GM19324 (cell line): ENCODE results near the gene IL17RE.
A peak's percentile ranks its signal among the peaks of the same experiment; 100 is the strongest.
"Not testable (repeated sequence)": the region's sequence is repeated elsewhere in the genome, so short reads cannot be mapped to it uniquely, and the experiment has no call there.

Experiments used
- ATAC-seq: cut with Tn5 transposase; IDR thresholded peaks from one replicate; pipeline ENCODE4 v1.9.1; 2021; ENCODE audit warnings: mild to moderate bottlenecking, moderate library complexity; ENCODE audit not compliant: unreplicated experiment, low FRiP score

Gene IL17RE

GRCh38 chr3:9930804-9931418 lies 28.3 kb downstream of the IL17RE start:
- ATAC-seq = no peak

GRCh38 chr3:9932535-9932842 lies 29.8 kb downstream of the IL17RE start:
- ATAC-seq = no peak

GRCh38 chr3:9932843-9933560 lies 30.4 kb downstream of the IL17RE start:
- peak; percentile 64 for ATAC-seq

- ATAC-seq = peak; percentile 92
These were observed 31.1 kb downstream of the IL17RE start, which contains the start of gene CRELD1 for GRCh38 chr3:9933561-9934234. CRELD1 (plus strand) TSS chr3:9933834; CDS start chr3:9934439, 605 bp downstream.

- ATAC-seq = no peak
These were observed 31.6 kb downstream of the IL17RE start for GRCh38 chr3:9934235-9934621.

GRCh38 chr3:9934993-9935392 lies 32.3 kb downstream of the IL17RE start:
- ATAC-seq = no peak

- no peak for ATAC-seq
These were observed 33.4 kb downstream of the IL17RE start for GRCh38 chr3:9935966-9936510.

GRCh38 chr3:9937486-9938238 lies 35.0 kb downstream of the IL17RE start:
- no peak for ATAC-seq

GRCh38 chr3:9938966-9939365 lies 36.3 kb downstream of the IL17RE start:
- ATAC-seq = no peak

- not testable (repeated sequence) for ATAC-seq
These were observed 37.3 kb downstream of the IL17RE start for GRCh38 chr3:9939906-9940305.

GRCh38 chr3:9940746-9941145 lies 38.1 kb downstream of the IL17RE start:
- ATAC-seq = no peak

- no peak for ATAC-seq
These were observed 39.5 kb downstream of the IL17RE start for GRCh38 chr3:9942164-9942563.

GRCh38 chr3:9942934-9943690 lies 40.5 kb downstream of the IL17RE start:
- no peak for ATAC-seq

GRCh38 chr3:9944271-9944670 lies 41.6 kb downstream of the IL17RE start:
- no peak for ATAC-seq

GRCh38 chr3:9945358-9945757 lies 42.7 kb downstream of the IL17RE start:
- no peak for ATAC-seq

GRCh38 chr3:9946112-9947024 lies 43.7 kb downstream of the IL17RE start:
- peak; percentile 33 for ATAC-seq

- ATAC-seq = no peak
These were observed 44.7 kb downstream of the IL17RE start for GRCh38 chr3:9947025-9947995.

- no peak for ATAC-seq
These were observed 45.9 kb downstream of the IL17RE start for GRCh38 chr3:9948586-9948985.
